ENCODE results near the gene MAPK4. TPM values are rescaled to one million over a fixed set of nuclear protein-coding genes. Genes with fewer than 3 reads are reported as not detected.
"Not testable (repeated sequence)": the region's sequence is repeated elsewhere in the genome, so short reads cannot be mapped to it uniquely, and the experiment has no call there.

Gene MAPK4
- total RNA-seq, 1 donor from 2014 or later = not detected

DNA sequence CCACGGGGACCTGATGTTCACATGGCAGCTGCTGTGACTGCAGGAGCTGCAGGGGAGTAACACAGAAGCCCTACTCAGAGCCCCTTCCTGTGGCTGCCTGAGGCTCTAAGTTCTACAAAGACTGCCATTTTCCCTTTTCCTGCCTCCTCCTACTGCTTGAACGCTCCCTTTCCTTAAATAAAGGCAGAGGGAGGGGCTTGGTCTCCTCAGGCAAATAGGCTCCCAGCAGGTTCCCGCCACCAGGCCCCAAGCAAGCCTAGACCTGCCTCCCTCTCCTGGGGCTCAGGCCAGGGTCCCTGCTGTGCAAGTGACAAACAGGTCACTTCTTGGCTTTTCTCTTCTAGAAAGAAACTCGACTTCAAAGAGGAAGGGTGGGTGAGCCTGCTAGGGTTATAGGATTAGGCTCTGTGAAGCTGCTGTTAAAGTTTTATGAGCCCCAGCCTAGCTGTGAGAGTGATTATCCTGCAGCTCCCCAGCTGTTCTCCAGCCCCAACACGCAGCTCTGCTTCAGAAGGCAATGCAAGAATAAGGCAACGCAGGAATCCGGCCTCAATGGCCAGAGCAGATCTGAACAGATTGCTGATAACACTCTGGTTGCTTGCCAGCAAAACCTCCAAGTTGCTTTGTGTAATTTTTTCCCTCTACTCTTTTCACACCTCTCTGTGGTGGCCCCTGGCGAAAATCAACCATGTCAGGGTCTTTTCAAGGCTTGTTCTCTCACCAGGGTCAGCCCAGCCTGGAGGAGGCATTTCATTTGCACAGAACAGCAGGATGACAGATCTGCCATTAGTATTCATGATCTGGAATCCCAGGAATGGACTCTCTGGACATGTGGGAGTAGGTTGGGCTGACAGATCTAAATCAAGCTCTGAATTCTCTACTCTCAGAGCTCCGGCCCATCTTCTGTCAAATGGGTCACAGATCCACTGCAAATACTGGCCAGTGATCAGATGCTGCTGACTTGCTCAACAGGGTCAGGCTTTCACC is 188.6 kb downstream of the MAPK4 start:
- Mint-ChIP-seq H3K27ac (no peak overlapping the region), H3K4me1 (no peaks in the 10 kb centered on the region), H3K9me3 (no peaks in the 10 kb centered on the region), H3K27me3 (peaks cover 7% of the 10 kb centered on the region), H3K4me3 (no peak overlapping the region), H3K36me3 (ENCODE audit: low read depth) (no peaks in the 10 kb centered on the region)
- intact Hi-C loops (cut with micrococcal nuclease) = no loop called here
- no peak for DNase-seq

- Mint-ChIP-seq H3K4me1 (no peaks in the 10 kb centered on the region), H3K27me3 (peaks cover 7% of the 10 kb centered on the region), H3K9me3 (no peaks in the 10 kb centered on the region), H3K36me3 (ENCODE audit: low read depth) (no peaks in the 10 kb centered on the region), H3K27ac (no peak overlapping the region), H3K4me3 (no peak overlapping the region)
- intact Hi-C loops (cut with micrococcal nuclease) = no loop called here
- DNase-seq = no peak
These were observed 189.5 kb downstream of the MAPK4 start for GRCh38 chr18:50749421-50749820.

DNA sequence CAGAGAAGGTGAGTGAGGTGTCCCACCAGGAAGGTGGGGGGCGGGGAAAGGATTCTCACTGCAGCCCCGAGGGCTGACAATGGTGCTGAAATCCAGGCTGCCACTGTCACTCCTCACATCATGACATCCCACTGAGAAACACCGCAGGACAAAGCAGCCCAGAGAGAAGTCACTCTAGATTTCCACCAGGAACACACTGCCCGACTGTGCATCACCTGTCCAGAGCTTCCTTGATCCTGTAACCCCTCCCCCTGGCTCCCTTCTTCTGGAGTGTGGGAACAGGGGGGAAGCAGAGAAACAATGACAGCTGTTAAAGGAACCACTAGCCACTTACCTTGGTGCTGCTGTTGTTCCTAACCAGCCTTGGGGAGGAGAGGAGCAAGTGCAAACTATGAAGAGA is 190.1 kb downstream of the MAPK4 start:
- DNase-seq = no peak
- no peaks in the 10 kb centered on the region for H3K4me1 Mint-ChIP-seq

DNA sequence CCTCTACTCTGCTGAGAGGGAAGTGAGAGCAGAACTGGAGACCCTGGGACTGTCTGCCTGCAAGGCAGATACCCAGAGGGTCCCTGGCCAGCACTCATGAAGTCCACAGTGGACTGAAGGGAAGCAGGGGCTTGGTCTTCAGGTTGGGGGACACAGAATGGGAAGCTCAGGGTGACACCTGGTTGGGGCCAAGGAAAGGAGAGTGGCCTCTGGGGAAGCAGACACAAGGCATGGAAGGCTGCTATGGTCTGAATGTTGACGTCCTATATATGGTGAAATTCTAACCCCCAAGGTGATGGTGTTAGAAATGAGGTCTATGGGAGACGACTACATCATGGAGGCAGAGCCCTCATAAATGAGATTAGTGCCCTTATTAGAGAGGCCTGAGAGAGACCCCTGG is 190.7 kb downstream of the MAPK4 start:
- intact Hi-C loops (cut with micrococcal nuclease) = no loop called here
- H3K4me3 Mint-ChIP-seq = no peak overlapping the region
- no peaks in the 10 kb centered on the region for H3K4me1 Mint-ChIP-seq
- H3K27ac Mint-ChIP-seq = no peak overlapping the region
- no peak for DNase-seq
- no peaks in the 10 kb centered on the region for H3K9me3 Mint-ChIP-seq
- no peaks in the 10 kb centered on the region for H3K36me3 Mint-ChIP-seq (ENCODE audit: low read depth)
- H3K27me3 Mint-ChIP-seq = peaks cover 7% of the 10 kb centered on the region

More for the DNA sequence above, 190.1 kb downstream of the MAPK4 start:
- Mint-ChIP-seq H3K27ac (no peak overlapping the region), H3K4me3 (no peak overlapping the region), H3K27me3 (peaks cover 7% of the 10 kb centered on the region), H3K9me3 (no peaks in the 10 kb centered on the region), H3K36me3 (ENCODE audit: low read depth) (no peaks in the 10 kb centered on the region)
- intact Hi-C loops (cut with micrococcal nuclease) = no loop called here

- Mint-ChIP-seq H3K27ac (no peak overlapping the region), H3K27me3 (peaks cover 9% of the 10 kb centered on the region), H3K9me3 (no peaks in the 10 kb centered on the region), H3K4me3 (no peak overlapping the region), H3K4me1 (no peaks in the 10 kb centered on the region), H3K36me3 (ENCODE audit: low read depth) (no peaks in the 10 kb centered on the region)
- intact Hi-C loops (cut with micrococcal nuclease) = no loop called here
- no peak for DNase-seq
These were observed 191.6 kb downstream of the MAPK4 start for GRCh38 chr18:50751490-50751889.

DNA sequence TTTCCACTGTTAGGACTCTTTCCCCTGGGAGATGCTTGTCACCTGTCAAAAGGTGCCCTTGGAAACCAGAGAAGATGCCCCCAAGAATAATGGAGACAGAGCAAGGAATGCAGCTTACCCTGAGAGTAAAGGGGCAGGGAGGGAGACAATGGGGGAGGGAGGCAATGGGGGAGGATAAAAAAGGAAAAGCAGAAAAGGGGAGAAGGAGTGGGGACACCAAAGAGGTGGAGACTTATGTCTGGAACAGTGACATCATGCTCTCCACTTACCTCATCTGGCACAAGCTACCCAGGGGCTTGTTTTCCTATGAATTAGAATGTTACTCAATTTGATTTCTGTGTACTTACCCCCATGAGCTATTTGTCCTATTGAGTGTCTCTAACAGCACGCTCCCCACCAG is 192.1 kb downstream of the MAPK4 start:
- H3K9me3 Mint-ChIP-seq = no peaks in the 10 kb centered on the region
- peaks cover 9% of the 10 kb centered on the region for H3K27me3 Mint-ChIP-seq
- no peaks in the 10 kb centered on the region for H3K36me3 Mint-ChIP-seq (ENCODE audit: low read depth)
- no peak overlapping the region for H3K4me3 Mint-ChIP-seq
- no peak overlapping the region for H3K27ac Mint-ChIP-seq
- H3K4me1 Mint-ChIP-seq = no peaks in the 10 kb centered on the region
- intact Hi-C loops (cut with micrococcal nuclease) = no loop called here
- no peak for DNase-seq

DNA sequence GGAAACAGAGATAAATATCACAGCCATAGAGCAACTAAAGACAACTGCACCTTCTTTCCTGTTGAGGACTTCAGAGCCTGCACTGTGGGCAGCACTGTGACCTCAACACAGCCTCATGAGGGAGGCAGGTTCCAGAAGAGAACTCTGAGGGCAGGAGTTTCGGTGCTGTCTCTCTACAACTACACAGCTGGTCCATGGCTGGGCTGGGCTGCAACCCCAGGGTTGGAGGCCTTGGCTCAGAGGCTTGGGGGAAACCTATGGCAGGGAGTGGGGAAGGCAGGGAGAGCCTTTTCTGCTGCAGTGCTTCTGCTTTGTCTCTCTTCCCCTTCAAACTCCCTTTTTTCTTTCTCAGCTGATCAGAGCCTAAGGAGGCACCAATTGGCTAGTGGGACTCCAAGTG is 193.4 kb downstream of the MAPK4 start:
- Mint-ChIP-seq H3K27ac (no peak overlapping the region), H3K27me3 (peaks cover 9% of the 10 kb centered on the region), H3K9me3 (no peaks in the 10 kb centered on the region), H3K4me1 (no peaks in the 10 kb centered on the region), H3K36me3 (ENCODE audit: low read depth) (no peaks in the 10 kb centered on the region), H3K4me3 (no peak overlapping the region)
- DNase-seq = no peak
- intact Hi-C loops (cut with micrococcal nuclease) = no loop called here

GRCh38 chr18:50754297-50754696 is 194.4 kb downstream of the MAPK4 start:
- no peak overlapping the region for H3K4me3 Mint-ChIP-seq
- peaks cover 9% of the 10 kb centered on the region for H3K27me3 Mint-ChIP-seq

DNA sequence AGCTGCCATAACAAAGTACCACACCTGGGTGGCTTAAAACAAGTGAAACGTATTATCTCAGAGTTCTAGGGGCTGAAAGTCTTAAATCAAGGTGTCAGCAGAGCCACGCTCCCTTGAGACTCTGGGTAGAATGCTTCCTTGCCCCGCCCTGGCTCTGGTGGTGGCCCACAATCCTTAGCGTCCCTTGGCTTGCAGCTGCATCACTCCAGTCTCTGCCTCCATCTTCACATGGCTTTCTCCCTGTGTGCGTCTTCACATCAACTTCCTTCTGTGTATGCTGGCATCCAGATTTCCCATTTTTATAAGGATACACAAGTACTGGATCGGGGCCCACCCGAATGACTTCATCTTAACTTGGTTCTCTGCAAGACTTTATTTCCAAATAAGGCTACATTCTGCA is 197.5 kb downstream of the MAPK4 start:
- DNase-seq = no peak
- Mint-ChIP-seq H3K4me3 (no peak overlapping the region), H3K9me3 (no peaks in the 10 kb centered on the region), H3K36me3 (ENCODE audit: low read depth) (no peaks in the 10 kb centered on the region), H3K27me3 (peaks cover 2% of the 10 kb centered on the region), H3K27ac (no peak overlapping the region), H3K4me1 (no peaks in the 10 kb centered on the region)
- intact Hi-C loops (cut with micrococcal nuclease) = no loop called here

More at GRCh38 chr18:50754297-50754696, 194.4 kb downstream of the MAPK4 start:
- H3K27ac Mint-ChIP-seq = no peak overlapping the region
- H3K4me1 Mint-ChIP-seq = no peaks in the 10 kb centered on the region
- no peak for DNase-seq
- H3K9me3 Mint-ChIP-seq = no peaks in the 10 kb centered on the region
- intact Hi-C loops (cut with micrococcal nuclease) = no loop called here
- H3K36me3 Mint-ChIP-seq (ENCODE audit: low read depth) = no peaks in the 10 kb centered on the region

DNA sequence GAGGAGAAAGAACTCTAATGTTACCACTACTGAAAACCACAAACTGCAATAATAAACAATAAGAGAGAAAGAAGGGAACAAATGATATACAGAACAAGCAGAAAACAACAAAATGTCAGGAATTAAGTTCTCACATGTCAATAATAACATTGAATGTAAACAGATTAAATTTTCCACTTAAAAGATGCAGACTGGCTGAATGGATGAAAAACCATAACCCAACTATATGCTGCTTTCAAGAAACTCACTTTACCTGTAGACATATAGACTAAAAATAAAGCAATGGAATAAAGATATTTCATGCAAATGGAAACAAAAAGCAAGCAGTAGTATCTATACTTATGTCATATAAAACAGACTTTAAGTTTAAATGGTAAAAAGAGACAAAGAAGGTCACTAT is 209.6 kb downstream of the MAPK4 start:
- H3K27me3 Mint-ChIP-seq = peaks cover 2% of the 10 kb centered on the region

DNA sequence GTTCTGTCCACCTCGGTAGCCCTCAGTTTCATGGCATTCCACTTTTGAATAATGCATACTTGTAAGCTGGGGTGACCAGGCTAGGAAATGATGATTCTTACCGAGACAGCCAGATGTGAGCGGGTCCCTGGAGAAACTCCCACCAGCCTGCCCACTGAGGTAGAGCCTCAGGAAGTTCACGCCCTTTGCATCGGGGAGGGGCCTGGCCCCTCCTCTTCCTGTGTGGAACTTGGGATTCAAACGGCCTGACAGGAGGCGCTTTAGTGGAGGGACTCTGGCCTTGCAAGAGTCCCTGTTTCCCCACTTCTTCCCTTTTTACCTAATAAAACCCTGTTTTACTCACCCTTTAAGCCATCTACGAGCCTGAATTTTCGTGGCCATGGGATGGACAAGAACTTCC is 215.3 kb downstream of the MAPK4 start:
- no peaks in the 10 kb centered on the region for H3K4me1 Mint-ChIP-seq
- no peaks in the 10 kb centered on the region for H3K9me3 Mint-ChIP-seq
- intact Hi-C loops (cut with micrococcal nuclease) = no loop called here
- peaks cover 8% of the 10 kb centered on the region for H3K27me3 Mint-ChIP-seq
- H3K27ac Mint-ChIP-seq = no peak overlapping the region
- no peak overlapping the region for H3K4me3 Mint-ChIP-seq
- no peaks in the 10 kb centered on the region for H3K36me3 Mint-ChIP-seq (ENCODE audit: low read depth)
- no peak for DNase-seq

More for the DNA sequence above, 209.6 kb downstream of the MAPK4 start:
- Mint-ChIP-seq H3K27ac (no peak overlapping the region), H3K4me3 (no peak overlapping the region), H3K4me1 (no peaks in the 10 kb centered on the region), H3K36me3 (ENCODE audit: low read depth) (no peaks in the 10 kb centered on the region), H3K9me3 (peaks cover 22% of the 10 kb centered on the region)
- intact Hi-C loops (cut with micrococcal nuclease) = no loop called here
- DNase-seq = no peak

GRCh38 chr18:50775726-50776125 is 215.8 kb downstream of the MAPK4 start:
- intact Hi-C loops (cut with micrococcal nuclease) = no loop called here
- no peaks in the 10 kb centered on the region for H3K36me3 Mint-ChIP-seq (ENCODE audit: low read depth)
- H3K4me1 Mint-ChIP-seq = no peaks in the 10 kb centered on the region
- H3K27me3 Mint-ChIP-seq = peaks cover 8% of the 10 kb centered on the region
- no peak for DNase-seq
- H3K27ac Mint-ChIP-seq = no peak overlapping the region
- H3K4me3 Mint-ChIP-seq = no peak overlapping the region
- no peaks in the 10 kb centered on the region for H3K9me3 Mint-ChIP-seq

- intact Hi-C loops (cut with micrococcal nuclease) = no loop called here
These were observed 216.5 kb downstream of the MAPK4 start for GRCh38 chr18:50776383-50776782.

DNA sequence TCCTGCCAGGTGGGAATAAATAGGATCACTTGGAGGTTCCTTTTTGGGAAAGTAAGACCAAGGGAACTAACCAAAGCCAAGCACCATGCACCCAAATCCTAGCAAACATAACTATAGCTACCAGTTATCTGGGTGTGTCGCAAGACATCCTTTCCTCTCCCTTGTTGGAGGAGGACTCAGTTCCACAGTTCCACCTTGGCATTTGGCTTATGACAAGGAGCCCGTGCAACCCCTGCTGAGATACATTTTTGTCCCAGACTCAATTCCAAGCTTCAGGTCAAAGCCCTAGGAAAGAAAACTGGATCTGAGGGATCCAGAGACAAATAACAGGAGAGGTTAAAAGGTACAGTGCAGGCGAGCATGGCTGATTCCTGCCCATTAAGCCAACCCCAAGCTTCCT is 219.1 kb downstream of the MAPK4 start:
- H3K36me3 Mint-ChIP-seq (ENCODE audit: low read depth); intact Hi-C loops (cut with micrococcal nuclease); H3K27me3 Mint-ChIP-seq; H3K4me1 Mint-ChIP-seq; H3K9me3 Mint-ChIP-seq; DNase-seq; H3K27ac Mint-ChIP-seq; H3K4me3 Mint-ChIP-seq: not testable (repeated sequence)

More at GRCh38 chr18:50776383-50776782, 216.5 kb downstream of the MAPK4 start:
- no peaks in the 10 kb centered on the region for H3K4me1 Mint-ChIP-seq
- peaks cover 8% of the 10 kb centered on the region for H3K27me3 Mint-ChIP-seq
- no peak for DNase-seq
- H3K27ac Mint-ChIP-seq = no peak overlapping the region
- H3K9me3 Mint-ChIP-seq = no peaks in the 10 kb centered on the region
- H3K36me3 Mint-ChIP-seq (ENCODE audit: low read depth) = no peaks in the 10 kb centered on the region
- H3K4me3 Mint-ChIP-seq = no peak overlapping the region
